GM19438 (cell line): ENCODE results near the gene RAB5IF.
"Not testable (repeated sequence)": the region's sequence is repeated elsewhere in the genome, so short reads cannot be mapped to it uniquely, and the experiment has no call there.

ENCODE experiments used
- ATAC-seq: cut with Tn5 transposase; IDR thresholded peaks from one replicate; pipeline ENCODE4 v1.9.1; 2021; ENCODE audit warnings: low read depth; ENCODE audit not compliant: unreplicated experiment

Gene RAB5IF

GRCh38 chr20:36585410-36586125 is 20.0 kb upstream of the RAB5IF start:
- no peak for ATAC-seq

GRCh38 chr20:36587388-36588070 is 18.1 kb upstream of the RAB5IF start:
- no peak for ATAC-seq

- ATAC-seq = no peak
Observed at GRCh38 chr20:36591281-36591680, 14.3 kb upstream of the RAB5IF start.

- no peak for ATAC-seq
Observed at GRCh38 chr20:36591854-36592641, 13.5 kb upstream of the RAB5IF start.

GRCh38 chr20:36593347-36593929 is 12.1 kb upstream of the RAB5IF start:
- no peak for ATAC-seq

- no peak for ATAC-seq
Observed at GRCh38 chr20:36599912-36600345, 5.7 kb upstream of the RAB5IF start.

GRCh38 chr20:36601540-36601939 is 4.0 kb upstream of the RAB5IF start:
- no peak for ATAC-seq

GRCh38 chr20:36604952-36605398 is 604 bp upstream of the RAB5IF start:
- ATAC-seq = peak; percentile 49

- ATAC-seq = no peak
Observed at GRCh38 chr20:36606158-36607066, 833 bp downstream of the RAB5IF start.

- no peak for ATAC-seq
Observed at GRCh38 chr20:36607586-36608387, 2.2 kb downstream of the RAB5IF start.

GRCh38 chr20:36608388-36608728 is 2.8 kb downstream of the RAB5IF start:
- ATAC-seq = not testable (repeated sequence)

GRCh38 chr20:36611625-36612024 is 6.0 kb downstream of the RAB5IF start:
- ATAC-seq = no peak

- ATAC-seq = no peak
Observed at GRCh38 chr20:36613974-36614373, 8.4 kb downstream of the RAB5IF start.

GRCh38 chr20:36614781-36615557 is 9.4 kb downstream of the RAB5IF start:
- no peak for ATAC-seq

GRCh38 chr20:36620917-36621316 is 15.3 kb downstream of the RAB5IF start:
- no peak for ATAC-seq

- no peak for ATAC-seq
Observed at GRCh38 chr20:36623444-36623843, 17.9 kb downstream of the RAB5IF start.

- ATAC-seq = no peak
Observed at GRCh38 chr20:36624068-36624943, 18.7 kb downstream of the RAB5IF start.

GRCh38 chr20:36624944-36625324 is 19.4 kb downstream of the RAB5IF start:
- ATAC-seq = no peak
